ENCODE results near the gene BACH2. TPM values are rescaled to one million over a fixed set of nuclear protein-coding genes. Genes with fewer than 3 reads are reported as not detected.
"Not testable (repeated sequence)": the region's sequence is repeated elsewhere in the genome, so short reads cannot be mapped to it uniquely, and the experiment has no call there.

BACH2 gene
- total and polyA plus RNA-seq, 9 of the 15 experiments (the other 6 are each of a cell fraction or from before 2014, with no cell fraction given): 0.06 to 3.1 (median 0.59) TPM

DNA sequence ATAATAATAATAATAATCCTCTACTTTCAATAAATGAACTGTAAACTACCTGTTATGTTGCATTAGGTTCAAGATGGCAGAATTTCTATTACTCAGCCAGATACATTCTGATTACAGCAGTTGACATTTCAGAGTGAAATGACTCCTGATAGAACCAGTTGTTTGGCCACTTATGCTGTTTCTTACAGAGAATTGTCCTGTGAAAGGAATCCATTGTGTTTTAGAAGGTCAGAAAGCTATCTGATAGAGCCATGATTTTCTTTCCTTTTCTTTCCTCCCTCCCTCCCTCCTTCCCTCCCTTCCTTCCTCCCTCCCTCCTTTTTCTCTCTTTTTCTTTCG is 385.8 kb downstream of the BACH2 start (continued):
- TF ChIP-seq, protein P1, sequence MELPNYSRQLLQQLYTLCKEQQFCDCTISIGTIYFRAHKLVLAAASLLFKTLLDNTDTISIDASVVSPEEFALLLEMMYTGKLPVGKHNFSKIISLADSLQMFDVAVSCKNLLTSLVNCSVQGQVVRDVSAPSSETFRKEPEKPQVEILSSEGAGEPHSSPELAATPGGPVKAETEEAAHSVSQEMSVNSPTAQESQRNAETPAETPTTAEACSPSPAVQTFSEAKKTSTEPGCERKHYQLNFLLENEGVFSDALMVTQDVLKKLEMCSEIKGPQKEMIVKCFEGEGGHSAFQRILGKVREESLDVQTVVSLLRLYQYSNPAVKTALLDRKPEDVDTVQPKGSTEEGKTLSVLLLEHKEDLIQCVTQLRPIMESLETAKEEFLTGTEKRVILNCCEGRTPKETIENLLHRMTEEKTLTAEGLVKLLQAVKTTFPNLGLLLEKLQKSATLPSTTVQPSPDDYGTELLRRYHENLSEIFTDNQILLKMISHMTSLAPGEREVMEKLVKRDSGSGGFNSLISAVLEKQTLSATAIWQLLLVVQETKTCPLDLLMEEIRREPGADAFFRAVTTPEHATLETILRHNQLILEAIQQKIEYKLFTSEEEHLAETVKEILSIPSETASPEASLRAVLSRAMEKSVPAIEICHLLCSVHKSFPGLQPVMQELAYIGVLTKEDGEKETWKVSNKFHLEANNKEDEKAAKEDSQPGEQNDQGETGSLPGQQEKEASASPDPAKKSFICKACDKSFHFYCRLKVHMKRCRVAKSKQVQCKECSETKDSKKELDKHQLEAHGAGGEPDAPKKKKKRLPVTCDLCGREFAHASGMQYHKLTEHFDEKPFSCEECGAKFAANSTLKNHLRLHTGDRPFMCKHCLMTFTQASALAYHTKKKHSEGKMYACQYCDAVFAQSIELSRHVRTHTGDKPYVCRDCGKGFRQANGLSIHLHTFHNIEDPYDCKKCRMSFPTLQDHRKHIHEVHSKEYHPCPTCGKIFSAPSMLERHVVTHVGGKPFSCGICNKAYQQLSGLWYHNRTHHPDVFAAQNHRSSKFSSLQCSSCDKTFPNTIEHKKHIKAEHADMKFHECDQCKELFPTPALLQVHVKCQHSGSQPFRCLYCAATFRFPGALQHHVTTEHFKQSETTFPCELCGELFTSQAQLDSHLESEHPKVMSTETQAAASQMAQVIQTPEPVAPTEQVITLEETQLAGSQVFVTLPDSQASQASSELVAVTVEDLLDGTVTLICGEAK (IDR thresholded peaks at IDR 0.05): no peak
- TF ChIP-seq, protein P1 (CRISPR knock-in tag; IDR thresholded peaks at IDR 0.05): no peak
- TF ChIP-seq, protein P2, sequence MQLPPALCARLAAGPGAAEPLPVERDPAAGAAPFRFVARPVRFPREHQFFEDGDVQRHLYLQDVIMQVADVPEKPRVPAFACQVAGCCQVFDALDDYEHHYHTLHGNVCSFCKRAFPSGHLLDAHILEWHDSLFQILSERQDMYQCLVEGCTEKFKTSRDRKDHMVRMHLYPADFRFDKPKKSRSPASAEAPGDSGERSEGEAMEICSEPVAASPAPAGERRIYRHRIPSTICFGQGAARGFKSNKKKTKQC (CRISPR knock-in tag; IDR thresholded peaks at IDR 0.05): no peak
- TF ChIP-seq POLR2H (tag; IDR thresholded peaks at IDR 0.05; ENCODE audit: low read depth): no peak

DNA sequence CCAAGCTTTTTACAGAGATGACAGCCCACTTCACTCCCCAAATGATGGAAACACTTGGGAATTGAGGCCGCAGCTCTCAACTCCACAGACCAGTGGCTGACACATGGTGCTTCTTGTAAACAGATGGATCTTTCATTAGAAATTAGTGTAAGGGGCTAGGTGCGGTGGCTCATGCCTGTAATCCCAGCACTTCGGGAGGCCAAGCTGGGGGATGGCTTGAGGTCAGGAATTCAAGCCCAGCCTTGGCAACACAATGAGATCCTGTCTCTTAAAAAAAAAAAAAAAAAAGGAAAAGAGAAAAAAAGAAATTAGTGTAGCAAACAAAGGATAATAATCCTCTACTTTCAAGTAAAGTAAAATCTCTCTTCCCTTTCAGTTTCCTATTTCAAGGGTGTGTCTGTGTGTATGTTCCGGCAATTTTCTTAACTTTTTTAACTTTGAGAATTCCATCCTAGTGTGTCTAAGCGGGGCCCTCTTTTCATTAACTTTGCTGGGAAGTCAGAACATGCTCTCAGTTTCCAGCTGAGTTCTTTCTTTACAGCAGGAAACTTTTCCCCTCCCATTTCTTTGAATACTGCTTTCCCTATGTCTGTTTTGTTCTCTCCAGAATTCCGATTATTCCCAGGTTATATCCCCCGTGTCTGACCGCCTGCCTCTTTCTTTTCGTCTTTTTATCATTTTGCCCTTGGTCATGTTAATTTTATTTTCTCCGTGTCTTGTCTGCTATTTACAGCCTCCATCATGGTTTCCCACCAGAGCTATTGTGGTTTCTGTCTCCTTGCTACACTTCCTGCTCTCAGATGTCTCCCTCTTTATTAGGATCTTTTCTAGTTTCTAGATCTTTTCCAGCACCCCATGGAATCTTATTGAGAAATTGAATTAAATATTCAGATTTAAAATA is 386.4 kb downstream of the BACH2 start:
- intact Hi-C loops (cut with micrococcal nuclease); H3K36me3 ChIP-seq (ENCODE audit: control insufficient read depth, insufficient read depth, low read length); H3K4me3 ChIP-seq; H3K9me1 ChIP-seq (ENCODE audit: control insufficient read depth, insufficient read depth, low read length); H3K27me3 ChIP-seq (ENCODE audit: control insufficient read depth in 2 of 2, insufficient read depth in 2 of 2, low read length in 2 of 2); H3K4me1 ChIP-seq (replicated peaks in 1 of 2; ENCODE audit: control insufficient read depth in 2 of 2, insufficient read depth in 2 of 2, low read length in 2 of 2); in situ Hi-C loops (cut with MboI); H3K27ac ChIP-seq (ENCODE audit: extremely low read depth, low read depth, low read length); H3K4me2 ChIP-seq (ENCODE audit: insufficient read depth, low read length); H2AFZ ChIP-seq (ENCODE audit: low read depth, low read length); H4K20me1 ChIP-seq (replicated peaks; ENCODE audit: control insufficient read depth, insufficient read depth, low read length); POLR2A ChIA-PET; H3K79me2 ChIP-seq (ENCODE audit: control insufficient read depth, insufficient read depth, low read length); H3K9me3 ChIP-seq (replicated peaks; ENCODE audit: control insufficient read depth, insufficient read depth, low read depth, low read length); BruUV-seq (replicated peaks); H3K9ac ChIP-seq (ENCODE audit: insufficient read depth in 1 of 2, low read depth in 2 of 2, low read length in 2 of 2); CTCF ChIA-PET (ENCODE audit: low intra/inter-chr PET ratio); ATAC-seq; DNase-seq (ENCODE audit: extremely low read depth in 1 of 4, low spot score in 3 of 4): not testable (repeated sequence)
- WGBS (ENCODE audit: insufficient coverage, low coverage, missing lambda C conversion rate): 8% methylated on average over 7 of the region's 10 CpGs
- peak; percentile 67 for FAIRE-seq

Measured in K562 (cell line).